ENCODE results near the gene TSEN34.

DNA sequence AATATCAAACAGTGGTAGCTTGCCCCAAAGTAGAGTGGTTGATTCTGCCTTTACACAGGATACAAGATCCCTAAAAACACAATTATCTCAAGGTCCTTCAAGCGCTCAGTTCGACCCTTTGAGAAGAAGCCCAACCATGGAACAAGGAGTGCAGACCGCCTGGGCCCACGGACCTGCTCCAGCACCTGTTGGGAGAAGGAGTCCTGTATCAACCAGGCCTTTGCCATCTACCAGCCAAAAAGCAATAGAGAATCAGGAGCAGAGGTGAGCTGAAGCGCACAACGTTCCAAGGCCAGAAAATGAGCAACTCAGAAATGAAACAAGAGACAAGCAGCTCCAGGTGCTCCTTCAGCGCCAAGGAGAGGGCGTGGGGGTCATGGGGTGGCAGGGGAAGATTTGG lies 38.0 kb downstream of the TSEN34 start:
- TF ChIP-seq POLR2AphosphoS5 (IDR thresholded peaks at IDR 0.05) (no peak), POLR2A (IDR thresholded peaks at IDR 0.05) (no peak)
- TF ChIP-seq, protein P1, sequence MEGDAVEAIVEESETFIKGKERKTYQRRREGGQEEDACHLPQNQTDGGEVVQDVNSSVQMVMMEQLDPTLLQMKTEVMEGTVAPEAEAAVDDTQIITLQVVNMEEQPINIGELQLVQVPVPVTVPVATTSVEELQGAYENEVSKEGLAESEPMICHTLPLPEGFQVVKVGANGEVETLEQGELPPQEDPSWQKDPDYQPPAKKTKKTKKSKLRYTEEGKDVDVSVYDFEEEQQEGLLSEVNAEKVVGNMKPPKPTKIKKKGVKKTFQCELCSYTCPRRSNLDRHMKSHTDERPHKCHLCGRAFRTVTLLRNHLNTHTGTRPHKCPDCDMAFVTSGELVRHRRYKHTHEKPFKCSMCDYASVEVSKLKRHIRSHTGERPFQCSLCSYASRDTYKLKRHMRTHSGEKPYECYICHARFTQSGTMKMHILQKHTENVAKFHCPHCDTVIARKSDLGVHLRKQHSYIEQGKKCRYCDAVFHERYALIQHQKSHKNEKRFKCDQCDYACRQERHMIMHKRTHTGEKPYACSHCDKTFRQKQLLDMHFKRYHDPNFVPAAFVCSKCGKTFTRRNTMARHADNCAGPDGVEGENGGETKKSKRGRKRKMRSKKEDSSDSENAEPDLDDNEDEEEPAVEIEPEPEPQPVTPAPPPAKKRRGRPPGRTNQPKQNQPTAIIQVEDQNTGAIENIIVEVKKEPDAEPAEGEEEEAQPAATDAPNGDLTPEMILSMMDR (IDR thresholded peaks at IDR 0.05 in 8 of 11, conservative IDR thresholded peaks at IDR 0.05 in 3 of 11), result no peak

Data from spleen (tissue), 7 donors.